Measurements from ENCODE around the gene SLC29A4. TPM values are rescaled to one million over a fixed set of nuclear protein-coding genes. Genes with fewer than 3 reads are reported as not detected.
"Not testable (repeated sequence)": the region's sequence is repeated elsewhere in the genome, so short reads cannot be mapped to it uniquely, and the experiment has no call there.

Gene SLC29A4
- polyA plus RNA-seq, 1 donor (not counting 4 experiments of a cell fraction or from before 2014, with no cell fraction given) = 0.43 TPM

- no peak overlapping the region for H3K4me3 ChIP-seq (ENCODE audit: control insufficient read depth in 2 of 3, extremely low read depth in 1 of 3, insufficient read depth in 2 of 3, low read depth in 1 of 3, low read length in 3 of 3)
- DNase-seq (ENCODE audit: low read depth, low spot score) = no peak
- no peaks in the 10 kb centered on the region for H3K79me2 ChIP-seq (ENCODE audit: control insufficient read depth, insufficient read depth, low read length)
- H3K27ac ChIP-seq (ENCODE audit: control insufficient read depth, insufficient read depth, low read length) = no peak overlapping the region
- H3K4me2 ChIP-seq (ENCODE audit: control insufficient read depth, extremely low read depth, insufficient read depth, low read depth, low read length) = no peak overlapping the region
- H4K20me1 ChIP-seq (ENCODE audit: control insufficient read depth, extremely low read depth, insufficient read depth, low read length) = no peaks in the 10 kb centered on the region
- H3K9ac ChIP-seq (ENCODE audit: control insufficient read depth, extremely low read depth, insufficient read depth, low read length) = no peak overlapping the region
- no peaks in the 10 kb centered on the region for H3K27me3 ChIP-seq (ENCODE audit: control insufficient read depth, extremely low read depth, insufficient read depth, low read length)
- no peak for FAIRE-seq
- no peaks in the 10 kb centered on the region for H3K4me1 ChIP-seq (ENCODE audit: control insufficient read depth, extremely low read depth, insufficient read depth, low read length)
- H2AFZ ChIP-seq (ENCODE audit: control insufficient read depth, low read length) = no peak overlapping the region
- no peaks in the 10 kb centered on the region for H3K9me3 ChIP-seq (ENCODE audit: control insufficient read depth, low read depth, low read length)
- TF ChIP-seq CTCF (optimal IDR thresholded peaks at IDR 0.05 in 1 of 3, IDR thresholded peaks at IDR 0.05 in 1 of 3, conservative IDR thresholded peaks at IDR 0.05 in 1 of 3; ENCODE audit: extremely low read depth in 1 of 3, insufficient read depth in 2 of 3, low read length in 3 of 3) (no peak), EZH2 (IDR thresholded peaks at IDR 0.05; ENCODE audit: low read length) (no peak)
- H3K36me3 ChIP-seq (ENCODE audit: control insufficient read depth in 2 of 2, extremely low read depth in 1 of 2, insufficient read depth in 2 of 2, low read length in 2 of 2) = peaks cover 12 to 21% of the 10 kb centered on the region in 2 experiments
- dilution Hi-C loops (cut with MboI; ENCODE audit: extremely low pct_ligation_motif_present, low sequenced_read_pairs) = no loop called here
- no peaks in the 10 kb centered on the region for H3K9me1 ChIP-seq (ENCODE audit: control insufficient read depth, extremely low read depth, insufficient read depth, low read length)
Measured at GRCh38 chr7:5314864-5315263, 32.1 kb downstream of the SLC29A4 start.

GRCh38 chr7:5315761-5316160 lies 33.0 kb downstream of the SLC29A4 start:
- Histone ChIP-seq H4K20me1 (ENCODE audit: control insufficient read depth, extremely low read depth, insufficient read depth, low read length) (no peaks in the 10 kb centered on the region), H3K36me3 (ENCODE audit: control insufficient read depth in 2 of 2, extremely low read depth in 1 of 2, insufficient read depth in 2 of 2, low read length in 2 of 2) (peaks cover 11 to 21% of the 10 kb centered on the region in 2 experiments), H3K4me1 (ENCODE audit: control insufficient read depth, extremely low read depth, insufficient read depth, low read length) (no peaks in the 10 kb centered on the region), H3K9me3 (ENCODE audit: control insufficient read depth, low read depth, low read length) (no peaks in the 10 kb centered on the region), H3K4me2 (ENCODE audit: control insufficient read depth, extremely low read depth, insufficient read depth, low read depth, low read length) (no peak overlapping the region), H3K9ac (ENCODE audit: control insufficient read depth, extremely low read depth, insufficient read depth, low read length) (no peak overlapping the region), H3K4me3 (ENCODE audit: control insufficient read depth in 2 of 3, extremely low read depth in 1 of 3, insufficient read depth in 2 of 3, low read depth in 1 of 3, low read length in 3 of 3) (no peak overlapping the region), H3K9me1 (ENCODE audit: control insufficient read depth, extremely low read depth, insufficient read depth, low read length) (no peaks in the 10 kb centered on the region), H2AFZ (ENCODE audit: control insufficient read depth, low read length) (no peak overlapping the region), H3K79me2 (ENCODE audit: control insufficient read depth, insufficient read depth, low read length) (no peaks in the 10 kb centered on the region), H3K27me3 (ENCODE audit: control insufficient read depth, extremely low read depth, insufficient read depth, low read length) (no peaks in the 10 kb centered on the region), H3K27ac (ENCODE audit: control insufficient read depth, insufficient read depth, low read length) (no peak overlapping the region)
- no peak for TF ChIP-seq CTCF (optimal IDR thresholded peaks at IDR 0.05 in 1 of 3, IDR thresholded peaks at IDR 0.05 in 1 of 3, conservative IDR thresholded peaks at IDR 0.05 in 1 of 3; ENCODE audit: extremely low read depth in 1 of 3, insufficient read depth in 2 of 3, low read length in 3 of 3)
- no peak for TF ChIP-seq EZH2 (IDR thresholded peaks at IDR 0.05; ENCODE audit: low read length)
- no peak for FAIRE-seq
- dilution Hi-C loops (cut with MboI; ENCODE audit: extremely low pct_ligation_motif_present, low sequenced_read_pairs) = no loop called here
- no peak for DNase-seq (ENCODE audit: low read depth, low spot score)

GRCh38 chr7:5318613-5319012 lies 35.9 kb downstream of the SLC29A4 start:
- H3K9me1 ChIP-seq (ENCODE audit: control insufficient read depth, extremely low read depth, insufficient read depth, low read length); H3K4me2 ChIP-seq (ENCODE audit: control insufficient read depth, extremely low read depth, insufficient read depth, low read depth, low read length); FAIRE-seq; H3K4me3 ChIP-seq (ENCODE audit: control insufficient read depth in 2 of 3, extremely low read depth in 1 of 3, insufficient read depth in 2 of 3, low read depth in 1 of 3, low read length in 3 of 3); H3K79me2 ChIP-seq (ENCODE audit: control insufficient read depth, insufficient read depth, low read length); H3K27ac ChIP-seq (ENCODE audit: control insufficient read depth, insufficient read depth, low read length); H3K9ac ChIP-seq (ENCODE audit: control insufficient read depth, extremely low read depth, insufficient read depth, low read length); H3K9me3 ChIP-seq (ENCODE audit: control insufficient read depth, low read depth, low read length); H3K4me1 ChIP-seq (ENCODE audit: control insufficient read depth, extremely low read depth, insufficient read depth, low read length); H4K20me1 ChIP-seq (ENCODE audit: control insufficient read depth, extremely low read depth, insufficient read depth, low read length); DNase-seq (ENCODE audit: low read depth, low spot score); dilution Hi-C loops (cut with MboI; ENCODE audit: extremely low pct_ligation_motif_present, low sequenced_read_pairs); H2AFZ ChIP-seq (ENCODE audit: control insufficient read depth, low read length); H3K27me3 ChIP-seq (ENCODE audit: control insufficient read depth, extremely low read depth, insufficient read depth, low read length): not testable (repeated sequence)
- H3K36me3 ChIP-seq (ENCODE audit: control insufficient read depth in 2 of 2, extremely low read depth in 1 of 2, insufficient read depth in 2 of 2, low read length in 2 of 2) = peaks cover 4 to 24% of the 10 kb centered on the region in 2 experiments

All from keratinocyte (primary cell).